HCT116 (cell line): ENCODE results near the gene FAM111A. TPM values are rescaled to one million over a fixed set of nuclear protein-coding genes. Genes with fewer than 3 reads are reported as not detected.

Source experiments
- ATAC-seq: fragments of 200-7000 bp; cut with Tn5 transposase; 2 replicates; pipeline ENCODE4 v1.9.1; 2020; ENCODE audit warnings: mild to moderate bottlenecking, moderate library complexity
- BruUV-seq: library from RNA; stranded (reverse); fragments of 400-500 nt; replicated peaks from 2 replicates; lab custom pipeline; 2021; lab: Mats Ljungman, UMichigan
- CTCF ChIA-PET: fragments of 300-600 bp; sonication (Branson Sonifier 250); formaldehyde crosslinking; loops from one replicate; lab custom pipeline; 2021; ENCODE audit warnings: antibody characterized with exemption; lab: Charles Lee
- POLR2A ChIA-PET: fragments of 300-600, 350-600 bp; sonication (Branson Sonifier 250); formaldehyde crosslinking; loops from one replicate; lab custom pipeline; 2021; ENCODE audit warnings: antibody characterized with exemption; lab: Charles Lee
- RAD21 ChIA-PET, 2 experiments: fragments of 300-600 bp; sonication (Branson Sonifier 250); formaldehyde crosslinking; loops; one replicate each; lab custom pipeline; 2023; ENCODE audit warnings: low total read pairs in 2 of 2; ENCODE audit not compliant: uncharacterized antibody in 2 of 2, unreplicated experiment in 2 of 2, low non-redundant PET in 1 of 2; lab: Charles Lee
- DNase-seq: peaks from one replicate; pipeline ENCODE4 v3.0.0-alpha.2; 2010; ENCODE audit warnings: low read depth, low spot score
- H2AFZ ChIP-seq: fragments of 200-600 bp; shearing (Covaris generic), sonication (generic); 2 replicates; pipeline ENCODE4 v1.6.1; 2017; ENCODE audit warnings: low read depth, mixed run types, mixed read lengths, antibody characterized with exemption, low read length; ENCODE audit not compliant: poor library complexity, severe bottlenecking
- H3K27ac ChIP-seq: 2 replicates; pipeline ENCODE4 v1.5.1; 2012; ENCODE audit warnings: low read depth, low read length
- H3K27me3 ChIP-seq: fragments of 200-600 bp; sonication (generic); 2 replicates; pipeline ENCODE4 v1.6.1; 2016; ENCODE audit warnings: mixed run types, low read length, mixed read lengths; ENCODE audit not compliant: insufficient read depth
- H3K36me3 ChIP-seq, 2 experiments: fragments of 200-500 bp in 1 of 2; fragments of 200-600 bp in 1 of 2; sonication (Bioruptor generic) in 1 of 2; sonication (generic) in 1 of 2; 2 replicates each; pipeline versions ENCODE4 v1.5.1 to v1.6.1; 2014 to 2016; ENCODE audit warnings: low read length in 2 of 2, inconsistent platforms in 1 of 2, mixed read lengths in 1 of 2, mixed run types in 1 of 2; ENCODE audit not compliant: insufficient read depth in 2 of 2, control insufficient read depth in 1 of 2
- H3K4me1 ChIP-seq, 2 experiments: fragments of 200-600 bp in 1 of 2; sonication (generic) in 1 of 2; 2 replicates each; pipeline versions ENCODE4 v1.5.1 to v1.6.1; 2012 to 2017; ENCODE audit warnings: low read length in 2 of 2, inconsistent platforms in 1 of 2, mild to moderate bottlenecking in 1 of 2, mixed read lengths in 1 of 2, mixed run types in 1 of 2, moderate library complexity in 1 of 2; ENCODE audit not compliant: insufficient read depth in 2 of 2, control insufficient read depth in 1 of 2
- H3K4me2 ChIP-seq: fragments of 200-600 bp; sonication (generic); 2 replicates; pipeline ENCODE4 v1.6.1; 2017; ENCODE audit warnings: mixed run types, low read length, mixed read lengths
- H3K4me3 ChIP-seq, 2 experiments: fragments of 200-600 bp in 1 of 2; sonication (generic) in 1 of 2; replicated peaks in 1 of 2; 2 replicates each; pipeline ENCODE4 v1.5.1; 2011 to 2016; ENCODE audit warnings: low read length in 2 of 2, control low read depth in 1 of 2, low read depth in 1 of 2, mild to moderate bottlenecking in 1 of 2, mixed read lengths in 1 of 2, mixed run types in 1 of 2
- H3K79me2 ChIP-seq: fragments of 200-600 bp; sonication (generic); 2 replicates; pipeline ENCODE4 v1.6.1; 2017; ENCODE audit warnings: mild to moderate bottlenecking, mixed run types, low read length, moderate library complexity, mixed read lengths; ENCODE audit not compliant: insufficient read depth
- H3K9ac ChIP-seq: fragments of 200-600 bp; sonication (generic); 2 replicates; pipeline ENCODE4 v1.6.1; 2016; ENCODE audit warnings: low read length, mixed read lengths
- H3K9me2 ChIP-seq: fragments of 200-600 bp; sonication (generic), shearing (Covaris generic); 2 replicates; pipeline ENCODE4 v1.6.1; 2017; ENCODE audit warnings: mixed run types, mild to moderate bottlenecking, moderate library complexity; ENCODE audit not compliant: insufficient read depth
- H3K9me3 ChIP-seq, 2 experiments: fragments of 200-500 bp in 1 of 2; fragments of 200-600 bp in 1 of 2; sonication (Bioruptor generic) in 1 of 2; sonication (generic) in 1 of 2; 2 replicates each; pipeline ENCODE4 v1.6.1; 2014 to 2017; ENCODE audit warnings: low read length in 2 of 2, mixed read lengths in 2 of 2, inconsistent platforms in 1 of 2, low read depth in 1 of 2, mild to moderate bottlenecking in 1 of 2, mixed run types in 1 of 2, moderate library complexity in 1 of 2; ENCODE audit not compliant: control insufficient read depth in 1 of 2, insufficient read depth in 1 of 2
- H4K20me1 ChIP-seq: fragments of 200-600 bp; sonication (generic), shearing (Covaris generic); 2 replicates; pipeline ENCODE4 v1.6.1; 2017; ENCODE audit warnings: mixed run types, mild to moderate bottlenecking, moderate library complexity; ENCODE audit not compliant: insufficient read depth
- CBX3 ChIP-seq: IDR thresholded peaks from 2 replicates; pipeline ENCODE4 v1.6.1; 2012; ENCODE audit warnings: low read depth
- EGR1 ChIP-seq: IDR thresholded peaks from 2 replicates; pipeline ENCODE4 v1.6.1; 2012; ENCODE audit warnings: low read depth
- EZH2phosphoT487 ChIP-seq: fragments of 200-600 bp; IDR thresholded peaks from 2 replicates; pipeline ENCODE4 v1.6.1; 2018; ENCODE audit warnings: antibody characterized with exemption, borderline replicate concordance
- FOSL1 ChIP-seq: IDR thresholded peaks from 2 replicates; pipeline ENCODE4 v1.6.1; 2012; ENCODE audit warnings: low read depth
- JUND ChIP-seq: IDR thresholded peaks from 2 replicates; pipeline ENCODE4 v1.6.1; 2012
- POLR2A ChIP-seq: IDR thresholded peaks from 2 replicates; pipeline ENCODE4 v1.7.0; 2011; ENCODE audit warnings: borderline replicate concordance; ENCODE audit not compliant: insufficient read depth, insufficient read length; ENCODE audit errors: extremely low read depth
- POLR2AphosphoS5 ChIP-seq: IDR thresholded peaks from 2 replicates; pipeline ENCODE4 v1.6.1; 2011; ENCODE audit warnings: mild to moderate bottlenecking, low read depth, low read length, moderate library complexity
- SP1 ChIP-seq: IDR thresholded peaks from 2 replicates; pipeline ENCODE4 v1.6.1; 2012; ENCODE audit warnings: low read depth
- TCF7L2 ChIP-seq: IDR thresholded peaks from 2 replicates; pipeline ENCODE4 v1.7.0; 2011; ENCODE audit warnings: borderline replicate concordance, inconsistent platforms; ENCODE audit not compliant: insufficient read depth, insufficient read length; ENCODE audit errors: extremely low read depth
- YY1 ChIP-seq: IDR thresholded peaks from 2 replicates; pipeline ENCODE4 v1.6.1; 2011; ENCODE audit warnings: low read length, low read depth, moderate library complexity, mild to moderate bottlenecking; ENCODE audit not compliant: insufficient replicate concordance; ENCODE audit errors: extremely low read depth
- ZFX ChIP-seq: fragments of 450-650 bp; IDR thresholded peaks from 2 replicates; pipeline ENCODE4 v1.6.1; 2017
- ZNF274 ChIP-seq: fragments of 200-500 bp; sonication (Bioruptor generic); IDR thresholded peaks from 2 replicates; pipeline ENCODE4 v1.6.1; 2014; ENCODE audit warnings: mild to moderate bottlenecking, low read depth, low read length, inconsistent platforms
- intact Hi-C: fragments of 100-400 bp; cut with micrococcal nuclease; formaldehyde crosslinking; loops from 2 replicates; pipeline ENCODE4 v1.10.0; 2022
- total RNA-seq: library from RNA; stranded (reverse); gene quantifications from one replicate; pipeline ENCODE4 v1.2.1, GENCODE V29; 2021; ENCODE audit not compliant: unreplicated experiment
- TF ChIP-seq, protein P1 (sequence below): IDR thresholded peaks from 2 replicates; pipeline ENCODE4 v1.6.1; 2012; ENCODE audit warnings: low read depth
- TF ChIP-seq, protein P2 (sequence below): IDR thresholded peaks from 2 replicates; pipeline ENCODE4 v1.6.1; 2012
- TF ChIP-seq, protein P3 (sequence below), 3 experiments: fragments of 200-600 bp in 1 of 3; sonication (generic) in 1 of 3; IDR thresholded peaks in 2 of 3; conservative IDR thresholded peaks in 1 of 3; 2 replicates each; pipeline ENCODE4 v1.5.1; 2012 to 2017; ENCODE audit warnings: low read depth in 2 of 3, low read length in 2 of 3, antibody characterized with exemption in 1 of 3, borderline replicate concordance in 1 of 3, control low read depth in 1 of 3, mild to moderate bottlenecking in 1 of 3, mixed read lengths in 1 of 3, mixed run types in 1 of 3, moderate library complexity in 1 of 3; ENCODE audit not compliant: insufficient read depth in 1 of 3

FAM111A gene
- total RNA-seq, 1 experiment from 2014 or later, result 30.3 TPM

DNA sequence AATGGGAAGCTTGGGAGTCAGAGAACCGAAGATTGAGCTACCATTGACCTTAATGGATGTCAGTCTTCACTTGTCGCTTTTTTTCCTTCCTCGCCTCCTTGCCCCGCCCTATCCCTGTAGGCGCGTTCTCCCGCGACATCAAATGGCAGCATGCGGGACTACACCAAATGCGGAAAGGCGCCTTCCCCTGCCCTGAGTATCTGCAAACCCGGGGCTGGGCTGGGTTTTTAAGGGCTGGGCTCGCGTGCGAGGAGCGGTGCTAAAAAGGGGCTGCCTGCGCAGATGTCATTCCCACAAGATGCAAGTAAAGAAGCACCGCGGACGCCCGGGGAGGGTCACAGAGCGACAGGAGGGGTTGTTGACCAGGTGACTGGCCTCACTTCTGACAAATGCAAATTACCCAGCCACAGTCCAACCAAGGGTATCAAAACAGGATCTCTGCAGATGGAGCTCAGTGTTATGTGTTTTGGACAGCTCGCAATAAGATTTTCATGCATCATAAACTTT is 40.3 kb upstream of the FAM111A start:
- ChIA-PET RAD21 (no interaction called here), CTCF (no interaction called here), POLR2A (no interaction called here)
- Histone ChIP-seq H3K9ac (no peak overlapping the region), H3K36me3 (no peaks in the 10 kb centered on the region), H3K4me2 (no peak overlapping the region), H4K20me1 (no peaks in the 10 kb centered on the region), H3K27ac (no peak overlapping the region), H3K79me2 (no peaks in the 10 kb centered on the region), H3K27me3 (no peaks in the 10 kb centered on the region), H3K4me1 (peaks cover 0 to 12% of the 10 kb centered on the region in 2 experiments; a peak in 3 of 4 replicates), H3K9me2 (no peaks in the 10 kb centered on the region), H3K4me3 (no peak overlapping the region), H2AFZ (no peak overlapping the region), H3K9me3 (no peaks in the 10 kb centered on the region)
- TF ChIP-seq FOSL1, result no peak
- no peak for TF ChIP-seq TCF7L2
- TF ChIP-seq, protein P1, sequence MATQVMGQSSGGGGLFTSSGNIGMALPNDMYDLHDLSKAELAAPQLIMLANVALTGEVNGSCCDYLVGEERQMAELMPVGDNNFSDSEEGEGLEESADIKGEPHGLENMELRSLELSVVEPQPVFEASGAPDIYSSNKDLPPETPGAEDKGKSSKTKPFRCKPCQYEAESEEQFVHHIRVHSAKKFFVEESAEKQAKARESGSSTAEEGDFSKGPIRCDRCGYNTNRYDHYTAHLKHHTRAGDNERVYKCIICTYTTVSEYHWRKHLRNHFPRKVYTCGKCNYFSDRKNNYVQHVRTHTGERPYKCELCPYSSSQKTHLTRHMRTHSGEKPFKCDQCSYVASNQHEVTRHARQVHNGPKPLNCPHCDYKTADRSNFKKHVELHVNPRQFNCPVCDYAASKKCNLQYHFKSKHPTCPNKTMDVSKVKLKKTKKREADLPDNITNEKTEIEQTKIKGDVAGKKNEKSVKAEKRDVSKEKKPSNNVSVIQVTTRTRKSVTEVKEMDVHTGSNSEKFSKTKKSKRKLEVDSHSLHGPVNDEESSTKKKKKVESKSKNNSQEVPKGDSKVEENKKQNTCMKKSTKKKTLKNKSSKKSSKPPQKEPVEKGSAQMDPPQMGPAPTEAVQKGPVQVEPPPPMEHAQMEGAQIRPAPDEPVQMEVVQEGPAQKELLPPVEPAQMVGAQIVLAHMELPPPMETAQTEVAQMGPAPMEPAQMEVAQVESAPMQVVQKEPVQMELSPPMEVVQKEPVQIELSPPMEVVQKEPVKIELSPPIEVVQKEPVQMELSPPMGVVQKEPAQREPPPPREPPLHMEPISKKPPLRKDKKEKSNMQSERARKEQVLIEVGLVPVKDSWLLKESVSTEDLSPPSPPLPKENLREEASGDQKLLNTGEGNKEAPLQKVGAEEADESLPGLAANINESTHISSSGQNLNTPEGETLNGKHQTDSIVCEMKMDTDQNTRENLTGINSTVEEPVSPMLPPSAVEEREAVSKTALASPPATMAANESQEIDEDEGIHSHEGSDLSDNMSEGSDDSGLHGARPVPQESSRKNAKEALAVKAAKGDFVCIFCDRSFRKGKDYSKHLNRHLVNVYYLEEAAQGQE, result no peak
- no peak for TF ChIP-seq ZNF274
- TF ChIP-seq, protein P2, sequence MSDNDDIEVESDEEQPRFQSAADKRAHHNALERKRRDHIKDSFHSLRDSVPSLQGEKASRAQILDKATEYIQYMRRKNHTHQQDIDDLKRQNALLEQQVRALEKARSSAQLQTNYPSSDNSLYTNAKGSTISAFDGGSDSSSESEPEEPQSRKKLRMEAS, result no peak
- TF ChIP-seq JUND, result no peak
- TF ChIP-seq EGR1, result no peak
- no peak for TF ChIP-seq SP1
- TF ChIP-seq CBX3, result no peak
- TF ChIP-seq YY1, result no peak
- TF ChIP-seq ZFX, result no peak
- no peak for TF ChIP-seq POLR2A
- TF ChIP-seq EZH2phosphoT487, result no peak
- TF ChIP-seq, protein P3, sequence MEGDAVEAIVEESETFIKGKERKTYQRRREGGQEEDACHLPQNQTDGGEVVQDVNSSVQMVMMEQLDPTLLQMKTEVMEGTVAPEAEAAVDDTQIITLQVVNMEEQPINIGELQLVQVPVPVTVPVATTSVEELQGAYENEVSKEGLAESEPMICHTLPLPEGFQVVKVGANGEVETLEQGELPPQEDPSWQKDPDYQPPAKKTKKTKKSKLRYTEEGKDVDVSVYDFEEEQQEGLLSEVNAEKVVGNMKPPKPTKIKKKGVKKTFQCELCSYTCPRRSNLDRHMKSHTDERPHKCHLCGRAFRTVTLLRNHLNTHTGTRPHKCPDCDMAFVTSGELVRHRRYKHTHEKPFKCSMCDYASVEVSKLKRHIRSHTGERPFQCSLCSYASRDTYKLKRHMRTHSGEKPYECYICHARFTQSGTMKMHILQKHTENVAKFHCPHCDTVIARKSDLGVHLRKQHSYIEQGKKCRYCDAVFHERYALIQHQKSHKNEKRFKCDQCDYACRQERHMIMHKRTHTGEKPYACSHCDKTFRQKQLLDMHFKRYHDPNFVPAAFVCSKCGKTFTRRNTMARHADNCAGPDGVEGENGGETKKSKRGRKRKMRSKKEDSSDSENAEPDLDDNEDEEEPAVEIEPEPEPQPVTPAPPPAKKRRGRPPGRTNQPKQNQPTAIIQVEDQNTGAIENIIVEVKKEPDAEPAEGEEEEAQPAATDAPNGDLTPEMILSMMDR (IDR thresholded peaks at IDR 0.05 in 2 of 3, conservative IDR thresholded peaks at IDR 0.05 in 1 of 3; ENCODE audit: borderline replicate concordance in 1 of 3, insufficient read depth in 1 of 3, low read depth in 2 of 3, low read length in 2 of 3), result no peak
- TF ChIP-seq POLR2AphosphoS5, result no peak
- ATAC-seq (no peak), DNase-seq (no peak)
- intact Hi-C loops, result no loop called here
- BruUV-seq, result no TSS peak
